Measurements from ENCODE around the gene EFTUD2.
A peak's percentile ranks its signal among the peaks of the same experiment; 100 is the strongest.

EFTUD2 gene

GRCh38 chr17:44875761-44876160 is 23.5 kb downstream of the EFTUD2 start:
- TF ChIP-seq EGR1 (IDR thresholded peaks at IDR 0.05) (no peak), CREB1 (IDR thresholded peaks at IDR 0.05; ENCODE audit: low read depth) (no peak), RAD21 (IDR thresholded peaks at IDR 0.05; ENCODE audit: low read depth) (no peak), NFIC (IDR thresholded peaks at IDR 0.05) (no peak), USF1 (IDR thresholded peaks at IDR 0.05) (no peak), YY1 (IDR thresholded peaks at IDR 0.05; ENCODE audit: low read depth) (no peak), TAF1 (IDR thresholded peaks at IDR 0.05; ENCODE audit: low read depth) (no peak), EP300 (IDR thresholded peaks at IDR 0.05; ENCODE audit: borderline replicate concordance) (no peak), FOXM1 (IDR thresholded peaks at IDR 0.05; ENCODE audit: borderline replicate concordance, low read depth) (no peak), CEBPB (IDR thresholded peaks at IDR 0.05) (no peak), TEAD4 (IDR thresholded peaks at IDR 0.05) (no peak), ZBTB7A (IDR thresholded peaks at IDR 0.05; ENCODE audit: low read depth) (no peak)
- TF ChIP-seq, protein P1, sequence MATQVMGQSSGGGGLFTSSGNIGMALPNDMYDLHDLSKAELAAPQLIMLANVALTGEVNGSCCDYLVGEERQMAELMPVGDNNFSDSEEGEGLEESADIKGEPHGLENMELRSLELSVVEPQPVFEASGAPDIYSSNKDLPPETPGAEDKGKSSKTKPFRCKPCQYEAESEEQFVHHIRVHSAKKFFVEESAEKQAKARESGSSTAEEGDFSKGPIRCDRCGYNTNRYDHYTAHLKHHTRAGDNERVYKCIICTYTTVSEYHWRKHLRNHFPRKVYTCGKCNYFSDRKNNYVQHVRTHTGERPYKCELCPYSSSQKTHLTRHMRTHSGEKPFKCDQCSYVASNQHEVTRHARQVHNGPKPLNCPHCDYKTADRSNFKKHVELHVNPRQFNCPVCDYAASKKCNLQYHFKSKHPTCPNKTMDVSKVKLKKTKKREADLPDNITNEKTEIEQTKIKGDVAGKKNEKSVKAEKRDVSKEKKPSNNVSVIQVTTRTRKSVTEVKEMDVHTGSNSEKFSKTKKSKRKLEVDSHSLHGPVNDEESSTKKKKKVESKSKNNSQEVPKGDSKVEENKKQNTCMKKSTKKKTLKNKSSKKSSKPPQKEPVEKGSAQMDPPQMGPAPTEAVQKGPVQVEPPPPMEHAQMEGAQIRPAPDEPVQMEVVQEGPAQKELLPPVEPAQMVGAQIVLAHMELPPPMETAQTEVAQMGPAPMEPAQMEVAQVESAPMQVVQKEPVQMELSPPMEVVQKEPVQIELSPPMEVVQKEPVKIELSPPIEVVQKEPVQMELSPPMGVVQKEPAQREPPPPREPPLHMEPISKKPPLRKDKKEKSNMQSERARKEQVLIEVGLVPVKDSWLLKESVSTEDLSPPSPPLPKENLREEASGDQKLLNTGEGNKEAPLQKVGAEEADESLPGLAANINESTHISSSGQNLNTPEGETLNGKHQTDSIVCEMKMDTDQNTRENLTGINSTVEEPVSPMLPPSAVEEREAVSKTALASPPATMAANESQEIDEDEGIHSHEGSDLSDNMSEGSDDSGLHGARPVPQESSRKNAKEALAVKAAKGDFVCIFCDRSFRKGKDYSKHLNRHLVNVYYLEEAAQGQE (IDR thresholded peaks at IDR 0.05; ENCODE audit: low read depth) = no peak
- TF ChIP-seq, protein P2, sequence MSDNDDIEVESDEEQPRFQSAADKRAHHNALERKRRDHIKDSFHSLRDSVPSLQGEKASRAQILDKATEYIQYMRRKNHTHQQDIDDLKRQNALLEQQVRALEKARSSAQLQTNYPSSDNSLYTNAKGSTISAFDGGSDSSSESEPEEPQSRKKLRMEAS (IDR thresholded peaks at IDR 0.05) = no peak

DNA sequence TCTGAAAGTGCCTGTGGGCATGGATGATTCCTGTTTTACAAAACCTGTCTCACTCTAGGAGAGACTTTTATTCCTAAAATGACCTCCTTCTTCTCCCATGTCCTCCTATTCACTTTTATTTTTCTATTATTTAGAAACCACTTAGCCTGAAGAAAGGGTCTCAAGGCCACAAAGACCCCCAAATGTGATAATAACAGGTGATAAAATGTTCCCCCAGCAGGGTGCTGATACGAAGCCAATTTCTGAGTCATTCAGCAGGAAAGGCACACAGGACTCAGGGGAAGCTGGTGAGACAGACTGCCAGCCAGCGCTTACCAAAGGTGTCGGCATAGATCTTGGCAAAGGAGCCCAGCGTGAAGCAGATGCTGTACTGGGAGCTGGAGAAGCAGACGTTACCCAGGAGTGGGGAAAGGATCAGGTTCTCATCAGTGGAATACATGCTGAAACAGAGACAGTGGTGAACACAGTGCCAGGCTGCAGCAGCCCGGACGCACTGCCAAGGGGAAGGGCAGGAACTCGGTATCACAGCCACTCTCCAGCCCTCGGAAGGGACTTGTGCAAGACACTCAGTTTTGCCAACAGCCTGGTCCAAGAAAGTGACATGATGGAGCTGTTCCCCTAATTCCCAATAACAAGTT is 27.0 kb downstream of the EFTUD2 start:
- peak; percentile 62; the same call in 1 of the 2 replicates for TF ChIP-seq ZBTB7A (IDR thresholded peaks at IDR 0.05; ENCODE audit: low read depth)
- no peak for TF ChIP-seq FOXM1 (IDR thresholded peaks at IDR 0.05; ENCODE audit: borderline replicate concordance, low read depth)
- TF ChIP-seq USF1 (IDR thresholded peaks at IDR 0.05) = no peak
- TF ChIP-seq CREB1 (IDR thresholded peaks at IDR 0.05; ENCODE audit: low read depth) = no peak
- TF ChIP-seq TCF12 (IDR thresholded peaks at IDR 0.05; ENCODE audit: low read depth) = peak; percentile 55; the same call in 1 of the 2 replicates
- peak; percentile 14; the same call in 1 of the 2 replicates for TF ChIP-seq EP300 (IDR thresholded peaks at IDR 0.05; ENCODE audit: borderline replicate concordance)
- TF ChIP-seq CEBPB (IDR thresholded peaks at IDR 0.05) = no peak
- TF ChIP-seq, protein P2 (IDR thresholded peaks at IDR 0.05) = no peak
- TF ChIP-seq EGR1 (IDR thresholded peaks at IDR 0.05) = no peak
- TF ChIP-seq, protein P1 (IDR thresholded peaks at IDR 0.05; ENCODE audit: low read depth) = no peak
- TF ChIP-seq RAD21 (IDR thresholded peaks at IDR 0.05; ENCODE audit: low read depth) = no peak
- TF ChIP-seq YY1 (IDR thresholded peaks at IDR 0.05; ENCODE audit: low read depth) = no peak
- TF ChIP-seq TAF1 (IDR thresholded peaks at IDR 0.05; ENCODE audit: low read depth) = no peak
- no peak for TF ChIP-seq TEAD4 (IDR thresholded peaks at IDR 0.05)
- peak; percentile 94 for TF ChIP-seq NFIC (IDR thresholded peaks at IDR 0.05)

DNA sequence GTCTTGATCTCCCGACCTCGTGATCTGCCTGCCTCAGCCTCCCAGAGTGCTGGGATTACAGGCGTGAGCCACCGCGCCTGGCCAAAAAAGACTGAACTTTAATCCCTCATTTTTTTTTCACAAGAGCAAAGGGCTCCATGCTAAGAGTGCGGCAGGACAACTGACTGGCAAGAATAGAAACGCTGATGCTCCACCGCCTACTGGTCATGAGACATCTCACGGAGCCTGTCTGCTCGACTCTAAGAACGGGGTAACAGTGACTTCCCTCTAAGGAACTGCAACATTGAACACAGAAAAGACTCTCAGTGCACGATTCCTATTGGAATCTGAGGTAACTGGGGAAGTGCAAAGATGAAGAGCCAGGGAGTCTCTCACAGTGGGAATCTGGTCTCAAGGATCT is 27.7 kb downstream of the EFTUD2 start:
- TF ChIP-seq NFIC (IDR thresholded peaks at IDR 0.05) (no peak), TAF1 (IDR thresholded peaks at IDR 0.05; ENCODE audit: low read depth) (no peak), TEAD4 (IDR thresholded peaks at IDR 0.05) (no peak), YY1 (IDR thresholded peaks at IDR 0.05; ENCODE audit: low read depth) (no peak), USF1 (IDR thresholded peaks at IDR 0.05) (no peak), CEBPB (IDR thresholded peaks at IDR 0.05) (no peak)
- TF ChIP-seq, protein P1 (IDR thresholded peaks at IDR 0.05; ENCODE audit: low read depth) = no peak
- TF ChIP-seq, protein P2 (IDR thresholded peaks at IDR 0.05) = no peak

Measured in Ishikawa (cell line).